GM12801 (cell line): ENCODE results near the gene FEZ2.

ENCODE experiments used
- CTCF ChIP-seq: IDR thresholded peaks from one replicate; pipeline ENCODE4 v1.5.1; 2011; ENCODE audit warnings: control low read depth; ENCODE audit not compliant: insufficient read length; ENCODE audit errors: extremely low read depth

FEZ2 gene

GRCh38 chr2:36560726-36561125 lies 37.2 kb downstream of the FEZ2 start:
- TF ChIP-seq CTCF: no peak

- no peak for TF ChIP-seq CTCF
Observed at GRCh38 chr2:36559221-36559942, 38.6 kb downstream of the FEZ2 start.

GRCh38 chr2:36556842-36557241 lies 41.1 kb downstream of the FEZ2 start:
- TF ChIP-seq CTCF: no peak

- no peak for TF ChIP-seq CTCF
Observed at GRCh38 chr2:36555789-36556188, 42.2 kb downstream of the FEZ2 start.

GRCh38 chr2:36554531-36554930 lies 43.4 kb downstream of the FEZ2 start:
- TF ChIP-seq CTCF: no peak

GRCh38 chr2:36553683-36554082 lies 44.3 kb downstream of the FEZ2 start:
- no peak for TF ChIP-seq CTCF

- no peak for TF ChIP-seq CTCF
Observed at GRCh38 chr2:36550006-36550405, 48.0 kb downstream of the FEZ2 start.

GRCh38 chr2:36549165-36549574 lies 48.8 kb downstream of the FEZ2 start:
- no peak for TF ChIP-seq CTCF
